ENCODE measurements around the gene RHBDL3.
A peak's percentile ranks its signal among the peaks of the same experiment; 100 is the strongest.

Gene RHBDL3

DNA sequence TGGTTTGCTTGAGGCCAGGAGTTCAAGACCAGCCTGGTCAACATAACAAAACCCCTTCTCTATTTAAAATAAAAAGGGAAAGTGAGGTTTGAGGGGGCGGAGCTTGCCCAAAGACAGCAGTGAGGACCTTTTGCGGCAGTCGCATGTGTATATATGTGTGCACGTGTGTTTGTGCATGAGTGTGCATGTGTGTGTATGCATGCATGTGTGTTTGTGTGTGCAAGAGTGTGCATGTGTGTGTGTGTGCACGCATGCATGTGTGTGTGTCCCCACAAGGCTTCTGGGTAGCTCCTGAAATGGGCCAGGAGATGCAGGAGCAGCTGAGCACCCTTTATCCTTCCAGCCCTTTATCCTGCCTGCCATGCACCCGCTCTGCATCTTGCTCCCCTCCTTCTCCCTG is 9.0 kb downstream of the RHBDL3 start:
- no peak for DNase-seq (ENCODE audit: low read depth)
- TF ChIP-seq, protein P1, sequence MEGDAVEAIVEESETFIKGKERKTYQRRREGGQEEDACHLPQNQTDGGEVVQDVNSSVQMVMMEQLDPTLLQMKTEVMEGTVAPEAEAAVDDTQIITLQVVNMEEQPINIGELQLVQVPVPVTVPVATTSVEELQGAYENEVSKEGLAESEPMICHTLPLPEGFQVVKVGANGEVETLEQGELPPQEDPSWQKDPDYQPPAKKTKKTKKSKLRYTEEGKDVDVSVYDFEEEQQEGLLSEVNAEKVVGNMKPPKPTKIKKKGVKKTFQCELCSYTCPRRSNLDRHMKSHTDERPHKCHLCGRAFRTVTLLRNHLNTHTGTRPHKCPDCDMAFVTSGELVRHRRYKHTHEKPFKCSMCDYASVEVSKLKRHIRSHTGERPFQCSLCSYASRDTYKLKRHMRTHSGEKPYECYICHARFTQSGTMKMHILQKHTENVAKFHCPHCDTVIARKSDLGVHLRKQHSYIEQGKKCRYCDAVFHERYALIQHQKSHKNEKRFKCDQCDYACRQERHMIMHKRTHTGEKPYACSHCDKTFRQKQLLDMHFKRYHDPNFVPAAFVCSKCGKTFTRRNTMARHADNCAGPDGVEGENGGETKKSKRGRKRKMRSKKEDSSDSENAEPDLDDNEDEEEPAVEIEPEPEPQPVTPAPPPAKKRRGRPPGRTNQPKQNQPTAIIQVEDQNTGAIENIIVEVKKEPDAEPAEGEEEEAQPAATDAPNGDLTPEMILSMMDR (conservative IDR thresholded peaks at IDR 0.05; ENCODE audit: low read depth, low read length) = no peak

DNA sequence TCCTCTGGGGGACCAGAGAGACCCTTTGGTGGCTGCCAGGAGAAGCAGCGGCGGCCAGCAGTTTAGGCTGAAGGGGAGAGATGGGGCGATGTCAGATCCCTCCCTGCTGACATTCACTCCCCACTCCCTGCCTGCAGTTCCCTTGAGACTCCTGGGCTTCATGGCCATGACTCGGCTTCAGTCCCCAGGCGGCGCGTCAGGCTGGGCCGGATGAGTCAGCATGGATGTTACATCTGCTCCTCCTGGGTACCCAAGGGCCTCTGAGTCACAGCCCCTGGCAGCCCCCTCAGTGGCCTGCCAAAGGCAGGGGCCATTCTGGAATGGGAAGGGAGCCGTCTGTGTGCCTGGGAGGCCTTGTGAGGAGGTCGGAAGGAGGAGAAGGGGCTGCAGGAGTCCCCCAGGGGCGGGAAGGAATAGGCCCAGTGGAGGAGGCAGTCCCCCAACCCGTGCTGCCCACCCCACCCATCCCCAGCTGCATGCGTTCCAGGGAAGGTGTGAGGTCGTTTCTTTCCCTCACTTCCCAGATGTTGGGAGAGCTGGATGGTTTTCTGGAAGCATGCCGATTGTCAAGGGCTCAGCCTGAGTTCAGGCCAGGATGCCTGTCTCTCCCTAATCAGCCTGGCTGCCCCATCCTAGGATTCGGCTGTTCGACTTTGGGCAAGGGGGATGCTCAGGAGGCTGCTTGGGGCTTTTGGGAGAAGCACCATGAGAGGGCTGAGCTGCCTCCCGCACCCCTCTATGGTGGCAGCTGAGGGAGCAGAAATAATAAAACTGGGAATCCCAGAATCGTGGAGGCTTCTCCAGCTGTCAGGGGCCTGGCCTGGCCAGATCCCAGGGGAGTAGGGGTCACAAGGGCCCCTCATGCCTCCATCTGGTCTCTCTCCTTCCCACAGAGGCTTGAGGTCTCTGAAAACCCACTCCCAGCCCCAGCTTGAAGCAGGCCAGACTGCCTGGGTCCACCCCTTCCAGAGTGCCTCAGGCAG is 9.7 kb downstream of the RHBDL3 start:
- TF ChIP-seq, protein P1 (conservative IDR thresholded peaks at IDR 0.05; ENCODE audit: low read depth, low read length) = peak; percentile 10
- DNase-seq (ENCODE audit: low read depth) = no peak

More for the DNA sequence above, 9.0 kb downstream of the RHBDL3 start:
- no peak overlapping the region for H3K4me3 ChIP-seq (ENCODE audit: low read length)

GRCh38 chr17:32276171-32276601 is 10.6 kb downstream of the RHBDL3 start:
- TF ChIP-seq, protein P1 (conservative IDR thresholded peaks at IDR 0.05; ENCODE audit: low read depth, low read length) = no peak
- no peak overlapping the region for H3K4me3 ChIP-seq (ENCODE audit: low read length)
- no peak for DNase-seq (ENCODE audit: low read depth)

More for the DNA sequence above, 9.7 kb downstream of the RHBDL3 start:
- H3K4me3 ChIP-seq (ENCODE audit: low read length) = no peak overlapping the region

DNA sequence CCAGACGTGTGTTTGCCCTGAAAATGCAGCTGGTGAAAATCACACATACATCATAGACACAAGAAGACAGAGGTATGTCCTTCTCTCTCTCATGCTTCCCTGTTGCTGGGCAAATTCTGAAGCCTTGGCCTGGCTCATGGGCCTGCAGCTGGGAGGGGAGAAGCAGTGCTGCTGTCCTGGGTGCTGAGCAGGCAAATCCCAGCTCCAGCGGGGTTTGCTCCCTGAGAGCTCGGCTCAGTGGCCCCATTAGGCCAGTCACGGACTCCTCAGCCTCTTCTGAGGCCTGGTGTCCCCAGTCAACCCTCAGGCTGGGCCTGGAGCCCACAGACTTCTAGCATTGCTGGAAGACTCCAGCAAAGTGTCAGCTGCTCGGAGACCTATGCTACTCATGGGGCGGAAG is 11.7 kb downstream of the RHBDL3 start:
- TF ChIP-seq, protein P1 (conservative IDR thresholded peaks at IDR 0.05; ENCODE audit: low read depth, low read length) = no peak
- no peak for DNase-seq (ENCODE audit: low read depth)
- H3K4me3 ChIP-seq (ENCODE audit: low read length) = no peak overlapping the region

DNA sequence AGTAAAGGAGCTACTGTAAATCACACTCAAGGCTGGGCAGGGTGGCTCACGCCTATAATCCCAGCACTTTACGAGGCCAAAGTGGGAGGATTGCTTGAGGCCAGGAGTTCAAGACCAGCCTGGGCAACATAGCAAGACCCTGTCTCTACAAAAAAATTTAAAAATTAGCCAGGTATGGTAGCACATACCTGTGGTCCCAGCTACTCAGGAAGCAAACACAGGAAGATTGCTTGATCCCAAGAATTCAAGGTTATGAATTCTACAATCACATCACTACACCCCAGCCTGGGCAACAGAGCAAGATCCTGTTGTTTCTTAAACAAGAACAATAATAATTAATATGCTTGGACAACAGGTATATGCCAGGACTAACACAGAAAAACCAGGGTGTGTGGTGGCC is 13.2 kb downstream of the RHBDL3 start:
- H3K4me3 ChIP-seq (ENCODE audit: low read length) = no peak overlapping the region
- no peak for DNase-seq (ENCODE audit: low read depth)
- TF ChIP-seq, protein P1 (conservative IDR thresholded peaks at IDR 0.05; ENCODE audit: low read depth, low read length) = no peak

DNA sequence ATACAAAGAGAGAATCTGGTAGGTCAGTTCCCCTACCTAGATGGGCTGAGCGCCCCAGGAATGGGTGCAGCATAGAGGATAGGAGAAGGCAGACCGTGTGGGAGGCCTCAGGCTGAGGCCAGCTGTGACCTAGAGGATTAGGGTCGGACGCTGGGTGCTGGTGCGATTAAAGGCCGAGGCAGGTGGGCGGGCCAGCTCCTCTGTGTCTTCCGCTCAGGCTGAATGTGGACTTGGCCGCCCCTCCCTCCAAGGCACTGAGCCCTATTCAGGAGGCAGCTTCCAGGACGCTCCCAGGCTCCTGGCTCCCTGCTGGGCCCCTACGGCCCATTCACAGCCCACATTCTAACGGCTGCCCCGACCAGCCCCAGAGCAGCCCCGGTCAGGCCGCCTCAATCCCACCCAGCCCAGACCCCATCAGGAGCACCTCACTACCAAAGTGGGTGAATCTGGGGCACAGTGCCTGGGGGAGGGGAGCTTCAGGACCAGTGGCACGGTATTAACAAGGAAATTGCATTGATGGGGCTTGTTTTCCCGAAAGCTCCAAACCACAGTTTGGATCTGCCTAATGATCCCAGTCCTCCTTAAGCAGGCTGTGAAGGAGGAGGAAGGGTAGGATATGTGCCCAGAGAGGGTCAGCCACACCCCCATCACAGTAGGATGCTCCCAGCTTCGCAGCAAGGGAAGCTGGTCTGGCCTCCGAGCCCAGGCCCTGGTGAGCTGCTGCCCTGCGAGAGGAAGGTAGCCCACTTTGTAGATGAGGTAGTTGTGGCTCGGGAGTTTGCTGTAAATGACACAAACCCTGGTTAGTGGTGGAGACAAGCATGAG is 14.5 kb downstream of the RHBDL3 start:
- H3K4me3 ChIP-seq (ENCODE audit: low read length) = no peak overlapping the region
- TF ChIP-seq, protein P1 (conservative IDR thresholded peaks at IDR 0.05; ENCODE audit: low read depth, low read length) = no peak
- DNase-seq (ENCODE audit: low read depth) = no peak

Data from retinal pigment epithelial cell (primary cell).